GM19328 (cell line): ENCODE measurements around the gene RTN4R.

Experiments
- ATAC-seq: cut with Tn5 transposase; IDR thresholded peaks from one replicate; pipeline ENCODE4 v1.9.1; 2021; ENCODE audit warnings: mild to moderate bottlenecking, moderate library complexity; ENCODE audit not compliant: unreplicated experiment

Gene RTN4R

DNA sequence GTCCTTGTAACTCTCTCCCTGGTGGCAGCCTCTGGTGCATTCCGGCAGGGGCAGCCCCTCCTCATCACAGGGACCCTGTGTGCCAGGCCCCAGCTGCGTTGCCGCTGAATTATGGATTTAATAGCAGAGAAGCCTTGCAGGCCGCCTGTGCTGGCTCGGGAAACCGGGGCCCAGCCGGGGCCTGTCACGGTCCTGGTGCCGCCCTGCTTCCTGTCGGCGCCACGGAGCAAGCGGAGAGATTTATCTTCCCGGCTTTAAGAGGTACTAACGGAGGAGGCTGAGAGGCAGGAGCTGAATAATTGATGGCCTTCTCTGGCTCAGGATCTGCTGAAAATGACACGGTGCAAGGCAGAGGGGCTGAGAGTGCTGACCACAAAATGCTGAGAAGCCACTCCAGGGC is 63.3 kb downstream of the RTN4R start:
- ATAC-seq = no peak

DNA sequence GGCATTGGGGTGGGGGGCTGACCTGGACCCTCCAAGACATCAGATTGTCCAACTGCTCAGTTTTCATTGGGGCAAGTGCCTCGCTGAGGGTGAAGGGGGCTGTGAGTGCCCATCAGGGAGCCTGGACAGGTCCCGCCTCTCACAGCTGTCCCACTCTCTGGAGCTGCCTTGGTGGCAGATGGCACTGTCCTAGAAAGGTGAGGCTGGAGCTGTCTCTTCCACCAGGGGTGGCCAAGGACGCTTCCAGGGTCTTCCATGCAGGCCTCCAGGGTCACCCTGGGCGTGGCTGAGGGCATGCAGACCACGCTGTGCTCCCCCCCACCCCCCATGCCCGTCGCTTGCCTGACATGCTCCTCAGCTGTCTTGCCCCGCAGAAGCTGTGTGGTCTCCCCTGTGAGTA is 63.8 kb downstream of the RTN4R start:
- ATAC-seq = no peak

- no peak for ATAC-seq
Measured at GRCh38 chr22:20203552-20204201, 64.4 kb downstream of the RTN4R start.

DNA sequence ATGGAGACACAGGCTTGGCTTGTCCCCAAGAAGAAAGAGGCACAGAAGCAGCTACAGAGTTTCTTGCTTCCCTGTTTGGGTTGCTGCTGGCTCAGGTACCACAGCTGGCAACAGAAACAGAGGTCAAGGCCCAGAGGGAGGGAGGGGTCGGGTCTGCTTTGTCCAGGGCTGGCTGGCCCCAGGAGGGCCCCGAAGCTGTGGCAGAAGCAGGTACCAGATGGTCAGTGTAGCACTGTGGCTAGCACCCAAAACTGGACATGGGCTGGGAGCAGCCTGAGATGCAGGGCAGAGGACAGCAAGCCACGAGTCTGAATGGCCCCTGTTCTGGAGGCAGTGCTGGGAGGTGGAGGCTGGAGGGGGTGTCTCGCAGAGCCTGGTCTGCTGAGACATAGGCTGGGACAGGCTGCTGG is 65.0 kb downstream of the RTN4R start:
- no peak for ATAC-seq

- ATAC-seq = no peak
Measured at GRCh38 chr22:20201837-20202392, 66.2 kb downstream of the RTN4R start.

DNA sequence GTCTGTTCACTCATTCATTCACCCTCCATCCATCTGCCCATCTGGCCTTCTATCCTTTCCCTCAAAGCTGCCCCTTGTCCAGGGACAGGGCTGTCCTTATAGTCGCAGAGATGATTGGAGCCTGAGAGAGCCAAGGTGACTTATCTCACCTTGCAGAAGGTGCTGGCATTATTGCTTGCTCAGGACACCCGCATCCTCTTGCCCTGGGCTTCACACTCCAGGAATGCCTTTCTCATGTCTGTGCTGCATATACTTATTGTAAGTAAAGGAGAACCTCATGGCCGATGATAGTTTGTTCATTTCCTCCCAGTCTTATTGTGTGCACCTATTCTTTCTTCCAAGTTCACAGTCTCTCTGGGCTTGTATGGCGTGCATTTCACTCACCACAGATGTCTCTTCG is 68.2 kb downstream of the RTN4R start:
- no peak for ATAC-seq

DNA sequence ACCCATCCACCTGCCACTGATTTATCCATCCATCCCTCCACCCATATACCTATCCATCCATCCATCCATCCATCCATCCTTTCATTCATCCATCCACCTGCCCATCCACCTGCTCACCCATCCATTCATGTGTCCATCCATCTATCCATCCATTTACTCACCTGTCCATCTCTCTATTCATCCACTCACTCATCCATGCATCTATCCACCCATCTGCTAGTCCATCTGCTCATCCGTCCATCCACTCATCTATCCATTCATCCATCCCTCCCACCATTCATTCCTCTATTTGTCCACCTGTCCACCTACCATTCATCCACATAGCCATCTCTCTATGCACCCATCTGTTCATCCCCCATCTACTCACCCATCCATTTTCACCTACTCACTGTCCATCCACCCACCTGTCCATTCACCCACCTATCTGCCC is 68.7 kb downstream of the RTN4R start:
- ATAC-seq = no peak

DNA sequence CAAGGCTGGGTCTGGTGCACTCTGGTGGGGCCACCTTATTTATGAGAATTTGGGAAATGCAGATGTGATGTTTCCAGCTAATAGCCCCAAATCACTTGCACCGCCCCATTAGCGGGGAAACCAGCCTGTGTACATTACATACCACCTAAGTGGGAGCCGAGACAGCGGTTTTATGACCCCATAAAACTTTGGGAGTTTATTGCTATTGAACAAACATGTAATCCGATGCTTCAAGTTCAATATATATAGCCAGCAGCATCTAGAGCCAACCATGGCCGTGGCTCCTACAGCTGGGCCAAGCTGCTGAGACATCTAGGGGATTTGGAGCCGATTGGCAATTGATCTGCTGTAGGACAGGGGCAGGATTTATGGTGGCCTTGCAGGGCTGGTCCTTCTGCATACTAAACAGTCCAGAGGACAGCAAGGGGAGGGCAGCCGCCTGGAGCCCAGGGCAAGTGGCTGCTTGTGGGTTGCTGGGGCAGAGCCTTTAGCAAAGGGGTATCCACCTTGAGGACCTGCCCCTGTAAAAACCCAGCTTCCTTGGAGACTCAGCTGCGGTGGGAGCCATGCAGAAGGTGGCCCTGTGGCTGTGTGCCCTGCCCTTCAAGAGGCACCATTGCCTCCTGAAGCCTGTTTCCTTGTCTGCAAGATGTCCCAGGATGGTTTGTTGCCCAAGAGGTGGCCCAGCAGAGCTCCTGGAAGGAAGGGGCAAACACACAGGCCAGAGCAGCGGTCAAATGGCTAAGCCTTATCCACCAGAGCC is 69.4 kb downstream of the RTN4R start:
- no peak for ATAC-seq

- ATAC-seq = no peak
Measured at GRCh38 chr22:20197407-20198030, 70.6 kb downstream of the RTN4R start.

GRCh38 chr22:20196094-20196842 is 71.8 kb downstream of the RTN4R start:
- no peak for ATAC-seq

DNA sequence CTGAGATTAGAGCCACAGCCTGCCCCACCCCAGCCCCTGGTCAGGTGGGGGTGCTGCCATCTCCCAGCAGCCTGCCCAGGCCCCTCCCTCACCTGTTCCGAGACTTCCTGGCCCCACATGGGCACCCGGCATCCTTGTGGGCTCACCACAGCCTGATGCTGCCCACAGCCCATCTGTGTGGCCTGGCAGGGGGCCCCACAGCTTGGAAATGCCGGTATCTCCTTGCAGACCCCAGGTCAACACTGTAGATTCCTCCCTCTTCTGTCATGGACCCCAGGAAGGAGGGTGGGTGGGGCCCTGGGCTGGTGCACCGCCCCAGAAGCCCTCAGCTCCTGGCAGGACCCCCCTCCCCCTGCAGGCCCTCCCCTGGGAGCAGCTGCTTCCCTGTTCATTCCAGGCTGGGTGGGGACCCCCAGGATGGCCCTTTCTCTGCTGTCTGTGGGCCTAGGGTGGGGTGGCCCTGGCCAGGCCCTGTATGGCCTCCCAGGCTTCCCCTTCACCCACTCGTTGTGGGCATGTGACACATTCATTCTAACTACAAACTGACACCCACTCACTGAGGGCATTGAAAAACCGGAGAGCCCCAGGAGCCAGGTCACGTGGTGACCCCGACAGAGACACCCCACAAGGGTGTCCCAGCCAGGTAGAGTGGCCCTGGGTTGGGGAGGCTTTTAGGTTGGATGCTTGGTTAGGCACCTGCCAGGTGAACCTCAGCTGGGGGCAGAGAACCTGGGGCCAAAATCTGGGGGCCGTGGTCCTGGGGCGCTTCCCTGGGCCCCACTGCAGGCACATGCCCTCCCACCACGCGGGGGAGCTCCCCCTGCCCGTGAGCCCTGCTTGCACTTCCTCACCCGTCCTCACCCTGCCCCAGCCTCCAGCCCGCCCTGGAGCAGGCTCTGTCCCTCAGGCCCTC is 73.2 kb downstream of the RTN4R start:
- ATAC-seq = no peak

DNA sequence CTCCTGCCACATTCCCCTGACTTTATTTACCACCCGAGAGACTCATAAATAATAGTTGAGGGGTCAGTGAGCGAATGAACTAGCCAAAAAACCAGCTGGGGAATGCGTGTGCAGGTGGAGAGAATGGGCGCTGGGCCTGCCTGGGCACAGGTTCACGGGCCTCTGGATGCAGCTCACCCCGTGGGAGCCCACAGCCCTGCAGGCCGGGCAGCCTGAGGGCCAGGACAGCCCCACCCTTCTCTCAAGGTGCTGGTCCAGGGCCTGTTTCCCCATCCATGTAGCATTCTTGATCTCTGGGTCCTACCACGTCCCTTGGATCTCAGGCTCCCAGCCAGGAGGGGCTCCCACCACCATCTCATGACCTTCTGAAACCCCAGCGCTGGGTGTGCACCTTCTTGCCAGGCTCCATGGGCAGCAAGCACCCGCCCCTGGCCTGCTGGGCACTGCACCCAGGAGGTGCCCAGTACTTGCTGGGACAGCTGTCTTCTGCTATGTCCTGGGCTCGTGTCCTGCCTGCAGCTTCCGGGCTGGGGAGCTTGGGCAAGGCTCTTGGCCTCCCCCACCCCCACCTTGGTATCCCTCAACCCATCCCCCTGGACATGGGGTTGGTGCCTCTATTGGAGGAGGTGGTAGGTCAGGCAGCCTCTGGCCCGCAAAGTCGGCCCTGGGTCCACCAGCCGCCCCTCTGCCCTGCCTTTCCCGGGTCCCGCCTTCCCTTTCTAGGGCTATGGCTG is 74.2 kb downstream of the RTN4R start:
- no peak for ATAC-seq

- ATAC-seq = no peak
Measured at GRCh38 chr22:20192972-20193760, 75.0 kb downstream of the RTN4R start.

DNA sequence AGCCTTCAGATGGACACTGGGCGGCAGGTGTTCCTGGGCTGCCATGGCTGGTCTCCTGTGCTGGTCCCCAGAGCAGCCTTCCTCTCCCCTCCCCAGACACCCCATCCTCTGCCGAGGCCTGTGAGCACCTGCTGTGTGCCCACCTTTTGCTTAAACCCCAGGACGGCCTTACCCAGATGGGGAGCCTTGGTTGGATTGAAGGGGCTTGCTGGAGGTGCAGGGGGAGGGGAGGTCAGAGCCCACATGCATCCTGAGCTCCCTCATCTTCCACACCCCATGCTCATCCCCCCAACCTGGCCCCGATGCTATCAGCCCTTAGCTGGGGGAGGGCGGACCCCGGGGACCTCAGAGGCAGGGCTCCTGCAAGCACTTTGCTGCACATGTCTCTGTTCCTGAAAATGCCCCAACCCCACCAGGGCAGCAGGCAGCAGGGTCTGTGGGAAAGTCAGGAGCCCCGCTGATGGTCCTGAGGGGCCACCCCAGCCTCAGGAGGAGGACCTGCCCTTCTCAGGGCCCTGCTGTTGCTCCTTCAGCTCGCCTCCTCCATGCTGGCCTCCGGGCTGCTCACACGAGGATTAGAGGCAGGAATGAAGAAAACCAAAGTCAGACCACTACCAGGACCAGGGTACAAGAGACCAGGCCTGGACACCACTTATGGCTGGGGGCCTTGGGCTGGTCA is 75.7 kb downstream of the RTN4R start:
- ATAC-seq = no peak

- no peak for ATAC-seq
Measured at GRCh38 chr22:20191803-20192202, 76.3 kb downstream of the RTN4R start.
